Mammary epithelial cell (primary cell): ENCODE data around the gene VTA1.

Source experiments
- EZH2 ChIP-seq: IDR thresholded peaks from 2 replicates; pipeline ENCODE4 v1.6.1; 2012; ENCODE audit warnings: low read length, inconsistent platforms, borderline replicate concordance
- TF ChIP-seq, protein P1 (sequence below), 2 donors: IDR thresholded peaks in 1 of 2; conservative IDR thresholded peaks in 1 of 2; 2 replicates each; pipeline ENCODE4 v1.5.1; 2011 to 2012; ENCODE audit warnings: inconsistent platforms in 2 of 2, low read length in 2 of 2, mild to moderate bottlenecking in 2 of 2, control low read depth in 1 of 2, low read depth in 1 of 2; ENCODE audit not compliant: insufficient read depth in 1 of 2; ENCODE audit errors: extremely low read depth in 1 of 2

DNA sequence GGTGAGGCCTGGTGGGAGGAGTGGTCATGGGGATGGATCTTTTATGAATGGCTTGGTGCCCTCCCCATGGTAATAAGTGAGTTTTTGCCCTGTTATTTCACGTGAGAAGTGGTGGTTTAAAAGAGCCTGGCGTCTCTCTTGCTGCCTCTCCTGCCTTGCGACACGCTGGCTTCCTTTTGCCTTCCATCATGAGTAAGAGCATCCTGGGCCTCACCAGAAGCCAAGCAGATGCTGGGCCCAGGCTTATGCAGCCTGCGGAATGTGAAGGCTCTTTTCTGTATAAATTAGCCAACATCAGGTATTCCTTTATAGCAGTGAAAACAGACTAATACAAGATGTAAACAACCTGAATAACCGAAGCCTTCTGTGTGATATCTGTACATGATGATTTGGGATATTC is 27.6 kb downstream of the VTA1 start:
- TF ChIP-seq, protein P1, sequence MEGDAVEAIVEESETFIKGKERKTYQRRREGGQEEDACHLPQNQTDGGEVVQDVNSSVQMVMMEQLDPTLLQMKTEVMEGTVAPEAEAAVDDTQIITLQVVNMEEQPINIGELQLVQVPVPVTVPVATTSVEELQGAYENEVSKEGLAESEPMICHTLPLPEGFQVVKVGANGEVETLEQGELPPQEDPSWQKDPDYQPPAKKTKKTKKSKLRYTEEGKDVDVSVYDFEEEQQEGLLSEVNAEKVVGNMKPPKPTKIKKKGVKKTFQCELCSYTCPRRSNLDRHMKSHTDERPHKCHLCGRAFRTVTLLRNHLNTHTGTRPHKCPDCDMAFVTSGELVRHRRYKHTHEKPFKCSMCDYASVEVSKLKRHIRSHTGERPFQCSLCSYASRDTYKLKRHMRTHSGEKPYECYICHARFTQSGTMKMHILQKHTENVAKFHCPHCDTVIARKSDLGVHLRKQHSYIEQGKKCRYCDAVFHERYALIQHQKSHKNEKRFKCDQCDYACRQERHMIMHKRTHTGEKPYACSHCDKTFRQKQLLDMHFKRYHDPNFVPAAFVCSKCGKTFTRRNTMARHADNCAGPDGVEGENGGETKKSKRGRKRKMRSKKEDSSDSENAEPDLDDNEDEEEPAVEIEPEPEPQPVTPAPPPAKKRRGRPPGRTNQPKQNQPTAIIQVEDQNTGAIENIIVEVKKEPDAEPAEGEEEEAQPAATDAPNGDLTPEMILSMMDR (conservative IDR thresholded peaks at IDR 0.05 in 1 of 2, IDR thresholded peaks at IDR 0.05 in 1 of 2; ENCODE audit: extremely low read depth in 1 of 2, insufficient read depth in 1 of 2, low read depth in 1 of 2, low read length in 2 of 2): no peak
- TF ChIP-seq EZH2: no peak
